Suppressor macrophage treated with lipopolysaccharide for 4 hours (primary cell): ENCODE results near the gene FN1.

Experiments
- DNase-seq: peaks from one replicate; pipeline ENCODE4 v3.0.0-alpha.2; 2020

The FN1 gene

DNA sequence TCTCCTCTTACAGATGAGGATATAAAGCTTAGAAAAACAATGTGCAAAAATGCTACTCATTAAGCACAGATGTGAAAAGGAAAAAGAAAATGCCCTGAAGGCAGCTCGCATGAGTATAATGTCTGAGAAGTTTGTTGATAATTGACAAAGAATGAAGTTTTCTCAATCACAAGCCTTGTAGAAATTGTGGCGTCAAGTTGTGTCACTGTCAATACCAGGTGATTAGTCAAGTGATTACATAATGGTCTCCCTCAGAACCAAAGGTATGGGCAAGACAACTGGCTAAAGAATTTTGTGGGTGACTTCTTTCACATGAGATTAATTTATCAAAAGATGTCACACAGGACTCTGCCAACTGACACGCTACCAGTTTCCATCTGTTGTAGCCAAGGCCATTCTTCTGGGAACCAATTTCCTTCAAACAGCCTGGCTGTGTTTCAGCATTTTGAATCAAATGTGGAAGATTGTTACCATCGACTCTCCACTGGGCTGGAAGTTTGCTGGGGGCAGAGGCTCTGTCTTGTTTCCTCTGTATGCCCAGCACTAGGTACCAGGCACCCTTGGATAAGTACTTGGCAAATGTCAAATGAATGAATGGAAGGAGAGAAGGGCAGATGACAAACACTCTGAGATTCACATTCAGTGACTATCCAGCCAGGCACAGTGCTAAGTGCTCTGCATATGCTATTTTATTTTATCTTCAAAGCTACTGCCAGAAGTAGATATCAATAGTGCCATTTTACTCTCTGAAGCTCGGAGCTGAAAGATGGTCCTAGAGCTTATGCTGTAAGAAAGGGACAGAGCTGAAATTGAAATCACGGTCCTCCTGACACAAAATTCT, 5.9 kb upstream of the FN1 start:
- no peak for DNase-seq

GRCh38 chr2:215439980-215440512, 4.2 kb upstream of the FN1 start:
- no peak for DNase-seq

- DNase-seq = no peak
Observed at GRCh38 chr2:215439404-215439803, 3.5 kb upstream of the FN1 start.

GRCh38 chr2:215437614-215438013, 1.7 kb upstream of the FN1 start:
- DNase-seq = no peak

DNA sequence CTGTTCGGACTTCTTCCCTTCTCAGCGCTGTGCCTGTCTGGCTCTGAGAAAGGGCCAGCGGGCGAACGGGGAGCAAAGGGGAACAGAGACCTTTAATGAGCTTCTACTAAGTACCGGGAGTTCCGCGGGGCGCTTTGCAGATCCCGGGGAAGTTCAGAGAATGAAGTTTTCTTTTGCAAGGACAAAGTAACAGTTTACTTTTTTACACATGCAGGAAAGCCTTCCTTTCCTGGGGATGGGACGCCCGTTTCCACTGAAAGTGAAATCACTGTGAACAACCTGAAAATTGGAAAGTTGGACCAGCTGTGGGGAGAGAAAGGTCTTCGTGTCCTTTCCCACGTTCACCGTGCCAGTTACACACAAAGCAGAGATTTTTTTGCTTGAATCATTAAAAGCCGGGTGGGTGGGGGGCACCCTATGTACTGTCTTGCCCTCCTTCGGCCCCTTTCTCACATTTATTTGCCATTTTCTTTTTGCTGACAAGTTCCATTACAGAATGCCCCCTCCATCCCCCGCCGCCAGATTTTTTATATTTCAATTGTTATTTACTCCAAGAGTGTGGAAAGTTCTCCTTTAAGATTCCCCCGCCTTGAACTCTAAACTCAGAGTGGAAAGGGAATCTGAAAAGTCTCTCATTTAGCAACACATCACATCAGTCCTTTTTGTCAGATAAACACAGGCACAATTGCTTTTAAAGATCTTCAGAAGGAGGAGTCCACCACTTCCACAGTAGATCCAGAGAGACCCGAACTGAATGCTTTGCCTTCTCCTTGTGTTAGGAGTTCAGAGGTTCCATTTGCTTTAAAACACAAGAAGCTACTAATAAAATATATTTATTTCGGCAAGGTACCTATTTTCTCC, 1.1 kb upstream of the FN1 start:
- peak; percentile 37 for DNase-seq

- DNase-seq = no peak
Observed at GRCh38 chr2:215435280-215435869, 493 bp downstream of the FN1 start.

DNA sequence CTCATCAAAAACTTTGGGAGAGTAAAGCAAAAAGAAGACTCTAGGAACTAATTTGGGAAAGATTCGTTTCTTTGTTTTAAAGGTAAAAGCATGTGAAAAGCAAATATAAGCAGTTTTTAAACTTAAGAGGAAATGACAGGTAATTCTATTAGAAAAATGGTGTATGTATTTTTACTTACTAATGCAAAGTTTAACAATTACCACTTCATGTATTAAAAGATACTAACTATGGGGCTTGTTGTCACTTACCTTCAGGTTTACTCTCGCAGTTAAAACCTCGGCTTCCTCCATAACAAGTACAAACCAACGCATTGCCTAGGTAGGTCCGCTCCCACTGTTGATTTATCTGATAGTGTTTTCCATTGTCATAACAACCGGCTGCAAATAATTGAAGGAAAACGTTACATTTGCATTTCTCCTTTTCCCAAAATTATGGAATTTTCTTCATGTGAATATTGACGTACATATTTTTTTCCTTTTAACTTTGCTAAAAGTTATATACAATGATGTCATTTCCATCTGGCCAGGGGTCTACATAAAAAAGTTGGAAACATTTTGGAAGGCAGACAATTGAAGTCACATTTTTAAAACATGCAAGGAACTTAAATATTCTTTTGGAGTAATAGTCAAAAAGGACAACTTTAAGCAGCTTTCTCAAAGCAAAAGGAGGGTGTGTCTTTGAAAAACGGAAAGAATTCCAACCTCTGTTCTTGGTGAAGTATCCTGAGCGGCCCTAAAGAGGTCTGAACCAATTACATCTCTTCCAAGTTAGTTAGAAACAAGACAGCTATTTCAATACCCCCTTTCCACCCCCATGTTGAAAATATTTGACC, 1.2 kb downstream of the FN1 start:
- no peak for DNase-seq

- DNase-seq = no peak
Observed at GRCh38 chr2:215432759-215433594, 2.9 kb downstream of the FN1 start.

DNA sequence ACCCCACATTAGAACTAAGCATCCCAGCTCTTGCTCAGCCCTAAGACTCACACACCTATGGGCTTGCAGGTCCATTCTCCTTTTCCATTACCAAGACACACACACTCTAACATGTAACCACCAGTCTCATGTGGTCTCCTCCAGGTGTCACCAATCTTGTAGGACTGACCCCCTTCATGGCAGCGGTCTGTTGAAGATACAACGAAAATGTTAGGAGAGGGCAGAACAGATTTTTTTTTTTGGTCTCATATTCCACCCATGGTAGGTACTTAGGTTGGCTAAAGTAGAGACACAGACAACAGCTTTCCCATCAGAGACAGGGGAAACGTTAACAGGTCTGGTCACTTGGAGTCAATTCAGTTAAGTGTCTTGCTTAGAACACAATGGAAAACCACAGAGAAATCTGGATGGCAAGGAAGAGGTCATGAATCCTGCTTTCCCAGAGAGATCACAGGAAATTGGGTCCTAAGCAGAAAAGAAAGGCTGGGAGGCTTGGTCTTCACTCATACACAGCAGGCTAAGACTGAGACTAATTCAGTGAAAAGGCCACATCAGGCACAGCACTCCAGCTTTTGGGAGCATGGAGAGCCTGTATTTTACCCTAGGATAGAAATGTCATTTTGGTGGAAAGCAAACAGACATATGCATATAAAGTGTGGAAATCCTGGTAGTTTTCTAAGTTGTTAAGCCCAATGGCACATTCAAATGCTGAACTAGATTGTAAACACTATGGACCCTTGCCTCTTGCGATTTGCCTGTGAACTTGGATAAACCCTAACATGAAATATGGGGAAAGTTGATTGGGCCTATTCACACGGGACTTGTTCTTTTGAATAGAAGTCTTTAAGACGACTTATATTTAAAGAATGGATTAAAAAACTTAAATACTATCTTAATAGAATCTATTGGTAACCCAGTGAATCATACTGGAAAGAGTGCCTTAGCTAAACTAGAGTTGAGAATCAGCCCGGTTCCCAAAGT, 3.8 kb downstream of the FN1 start:
- DNase-seq = no peak

- DNase-seq = no peak
Observed at GRCh38 chr2:215431290-215431689, 4.6 kb downstream of the FN1 start.

GRCh38 chr2:215430528-215431187, 5.2 kb downstream of the FN1 start:
- DNase-seq = no peak

- no peak for DNase-seq
Observed at GRCh38 chr2:215429424-215429823, 6.4 kb downstream of the FN1 start.

DNA sequence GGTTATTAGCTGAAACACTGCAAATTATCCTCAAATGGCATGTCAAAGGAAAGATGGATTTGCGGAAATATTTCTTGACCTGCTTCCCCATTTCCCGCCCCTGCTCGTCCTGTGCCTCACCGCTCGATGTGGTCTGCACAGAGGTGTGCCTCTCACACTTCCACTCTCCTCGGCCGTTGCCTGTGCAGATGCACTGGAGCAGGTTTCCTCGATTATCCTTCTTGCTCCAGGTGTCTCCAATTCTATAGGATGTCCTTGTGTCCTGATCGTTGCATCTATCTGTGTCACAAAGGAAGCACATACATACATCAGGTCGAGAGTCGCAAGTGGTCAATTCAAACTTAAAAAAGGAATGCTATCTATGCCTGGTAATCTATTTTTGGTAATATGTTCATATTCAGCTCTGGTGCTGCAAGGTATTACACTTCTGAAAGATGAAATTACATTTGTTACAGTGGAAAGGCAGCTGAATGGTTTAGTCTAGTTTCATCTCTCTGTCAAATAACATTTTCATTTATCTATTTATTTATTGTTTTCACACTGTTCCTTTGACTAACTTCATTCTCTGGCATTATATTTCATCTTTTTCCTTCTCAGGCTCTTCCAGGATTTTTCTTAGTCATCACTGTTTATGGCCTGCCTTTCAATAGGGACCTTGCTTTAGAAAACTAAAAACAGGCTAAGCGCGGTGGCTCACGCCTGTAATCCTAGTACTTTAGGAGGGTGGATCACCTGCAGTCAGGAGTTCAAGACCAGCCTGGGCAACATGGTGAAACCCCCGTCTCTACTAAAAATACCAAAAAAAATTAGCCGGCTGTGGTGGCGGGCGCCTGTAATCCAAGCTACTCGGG, 7.6 kb downstream of the FN1 start:
- no peak for DNase-seq

DNA sequence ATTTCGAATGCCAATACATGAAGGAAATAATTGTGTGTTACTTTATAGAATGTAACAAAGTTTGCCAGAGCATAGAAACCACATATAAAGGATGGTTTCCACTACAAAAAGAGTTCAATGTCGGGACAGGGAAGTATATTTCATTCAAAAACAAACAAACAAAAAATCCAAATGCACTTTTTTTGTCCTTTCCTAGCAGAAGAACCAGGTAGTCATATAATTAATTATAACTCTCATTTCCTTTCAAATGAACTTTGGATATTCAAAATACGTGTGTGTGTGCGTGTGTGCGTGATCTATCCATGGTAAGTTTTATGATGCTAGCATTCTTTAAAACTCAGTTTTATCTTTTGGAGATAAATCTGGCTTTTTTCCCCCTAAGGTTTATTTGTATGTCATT, 8.3 kb downstream of the FN1 start:
- no peak for DNase-seq

DNA sequence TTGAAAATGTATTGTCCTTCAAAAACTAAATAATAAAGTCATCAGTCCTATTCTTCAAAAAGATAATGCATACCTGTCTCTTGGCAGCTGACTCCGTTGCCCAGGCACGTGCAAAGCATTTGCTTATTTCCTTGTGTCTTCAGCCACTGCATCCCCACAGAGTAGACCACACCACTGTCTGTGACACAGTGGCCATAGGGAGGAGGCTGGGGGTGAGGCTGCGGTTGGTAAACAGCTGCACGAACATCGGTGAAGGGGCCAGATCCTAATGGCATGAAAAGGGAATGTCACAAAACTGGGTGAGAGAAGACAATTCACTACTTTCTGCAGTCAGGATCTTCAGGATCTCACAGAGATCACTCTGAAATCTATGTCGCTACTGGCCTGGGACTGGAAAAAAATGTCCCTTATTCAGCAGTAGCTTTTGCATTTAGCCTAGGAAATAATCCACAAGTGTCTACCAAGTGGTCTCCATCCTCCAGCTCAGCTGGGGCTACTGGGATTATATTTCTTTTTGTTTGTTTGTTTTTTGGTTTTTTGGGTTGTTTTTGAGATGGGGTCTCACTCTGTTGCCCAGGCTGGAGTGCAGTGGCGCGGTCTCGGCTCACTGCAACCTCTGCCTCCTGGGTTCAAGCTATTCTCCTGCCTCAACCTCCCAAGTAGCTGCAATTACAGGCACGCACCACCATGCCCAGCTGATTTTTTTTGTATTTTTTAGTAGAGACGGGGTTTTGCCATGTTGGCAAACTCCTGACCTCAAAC, 10.7 kb downstream of the FN1 start:
- no peak for DNase-seq

DNA sequence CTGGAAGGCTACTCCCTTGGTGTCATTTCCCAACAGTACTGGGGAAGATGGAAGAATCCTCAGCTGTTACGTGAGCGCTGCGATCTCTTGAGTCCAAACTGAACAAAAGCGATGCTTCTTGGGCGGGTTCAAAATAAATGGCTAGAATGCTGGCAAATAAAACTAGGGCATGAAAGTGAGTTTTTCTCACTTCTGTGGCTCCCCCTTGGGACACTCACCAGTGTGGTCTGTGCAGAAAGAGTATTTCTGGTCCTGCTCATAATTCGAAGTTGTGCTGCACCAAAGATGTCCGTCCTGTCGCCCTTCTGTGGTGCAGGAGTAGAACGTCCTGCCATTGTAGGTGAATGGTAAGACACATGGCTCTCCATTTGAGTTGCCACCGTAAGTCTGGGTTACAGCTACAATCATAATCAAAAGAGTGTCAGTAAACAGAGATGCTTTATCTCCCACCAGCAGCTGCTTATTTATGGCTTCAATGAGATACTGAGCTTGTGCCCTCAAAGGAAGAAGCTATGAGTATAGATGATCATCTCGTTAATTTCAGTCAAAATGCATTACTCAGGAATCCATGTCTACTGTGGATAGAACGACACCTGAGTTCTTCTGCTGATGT, 11.8 kb downstream of the FN1 start:
- DNase-seq = no peak

DNA sequence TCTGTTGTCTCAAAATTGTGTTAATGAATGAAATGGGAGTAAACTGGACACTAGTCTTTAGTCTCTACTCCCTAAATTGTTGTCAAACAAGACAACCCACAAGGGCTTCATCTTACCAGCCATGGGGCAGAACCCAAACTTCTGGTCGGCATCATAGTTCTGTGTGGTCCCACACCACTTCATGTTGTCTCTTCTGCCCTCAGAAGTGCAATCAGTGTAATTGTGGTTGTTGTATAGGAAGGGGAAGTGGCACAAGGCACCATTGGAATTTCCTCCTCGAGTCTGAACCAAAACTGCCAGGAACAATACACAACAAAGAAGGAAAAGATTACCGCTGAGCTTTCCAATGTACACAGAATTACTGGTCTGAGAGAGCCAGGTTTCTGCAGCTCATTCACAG, 12.6 kb downstream of the FN1 start:
- no peak for DNase-seq

DNA sequence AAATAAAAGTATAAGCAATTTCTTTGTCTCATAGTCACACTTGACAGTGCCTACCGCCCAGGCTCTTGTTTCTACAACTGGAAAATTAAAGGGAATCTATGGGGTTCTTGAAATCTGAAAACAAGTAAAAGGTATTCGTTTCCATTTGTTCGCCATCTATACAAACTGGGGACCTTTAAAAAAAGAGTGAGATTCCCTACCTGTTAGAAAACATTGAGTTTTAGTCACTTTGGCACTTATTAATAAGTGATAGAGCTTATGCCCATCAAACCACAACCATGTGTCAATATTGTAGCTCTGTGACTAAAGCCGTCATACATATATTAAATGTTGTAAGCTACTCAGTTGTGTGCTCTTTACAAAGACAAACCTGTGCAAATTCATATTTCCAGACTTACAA, 13.2 kb downstream of the FN1 start:
- DNase-seq = no peak
